Measurements from ENCODE around the gene HECW1.
"Not testable (repeated sequence)": the region's sequence is repeated elsewhere in the genome, so short reads cannot be mapped to it uniquely, and the experiment has no call there.

GRCh38 chr7:43073811-43074210 lies 38.6 kb upstream of the HECW1 start:
- TF ChIP-seq CTCF, EZH2phosphoT487, EZH2 (IDR thresholded peaks at IDR 0.05): not testable (repeated sequence)

Measured in neural progenitor cell (in vitro differentiated cells).